ENCODE data around the gene UTF1. TPM values are rescaled to one million over a fixed set of nuclear protein-coding genes. Genes with fewer than 3 reads are reported as not detected.

UTF1 gene
- total RNA-seq, 1 donor from 2014 or later = not detected

GRCh38 chr10:133211141-133211830, 18.7 kb upstream of the UTF1 start:
- Mint-ChIP-seq H3K27ac (ENCODE audit: unreplicated experiment) (no peak overlapping the region), H3K27me3 (ENCODE audit: low read depth) (peaks cover 11% of the 10 kb centered on the region), H3K36me3 (ENCODE audit: low read depth) (no peaks in the 10 kb centered on the region), H3K4me3 (ENCODE audit: unreplicated experiment) (no peak overlapping the region), H3K4me1 (ENCODE audit: low read depth) (no peaks in the 10 kb centered on the region), H3K9me3 (ENCODE audit: low read depth) (no peaks in the 10 kb centered on the region)
- TF ChIP-seq, protein P1, sequence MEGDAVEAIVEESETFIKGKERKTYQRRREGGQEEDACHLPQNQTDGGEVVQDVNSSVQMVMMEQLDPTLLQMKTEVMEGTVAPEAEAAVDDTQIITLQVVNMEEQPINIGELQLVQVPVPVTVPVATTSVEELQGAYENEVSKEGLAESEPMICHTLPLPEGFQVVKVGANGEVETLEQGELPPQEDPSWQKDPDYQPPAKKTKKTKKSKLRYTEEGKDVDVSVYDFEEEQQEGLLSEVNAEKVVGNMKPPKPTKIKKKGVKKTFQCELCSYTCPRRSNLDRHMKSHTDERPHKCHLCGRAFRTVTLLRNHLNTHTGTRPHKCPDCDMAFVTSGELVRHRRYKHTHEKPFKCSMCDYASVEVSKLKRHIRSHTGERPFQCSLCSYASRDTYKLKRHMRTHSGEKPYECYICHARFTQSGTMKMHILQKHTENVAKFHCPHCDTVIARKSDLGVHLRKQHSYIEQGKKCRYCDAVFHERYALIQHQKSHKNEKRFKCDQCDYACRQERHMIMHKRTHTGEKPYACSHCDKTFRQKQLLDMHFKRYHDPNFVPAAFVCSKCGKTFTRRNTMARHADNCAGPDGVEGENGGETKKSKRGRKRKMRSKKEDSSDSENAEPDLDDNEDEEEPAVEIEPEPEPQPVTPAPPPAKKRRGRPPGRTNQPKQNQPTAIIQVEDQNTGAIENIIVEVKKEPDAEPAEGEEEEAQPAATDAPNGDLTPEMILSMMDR (IDR thresholded peaks at IDR 0.05) = no peak
- peak; percentile 84 for DNase-seq (ENCODE audit: low spot score)

GRCh38 chr10:133211959-133212852, 17.8 kb upstream of the UTF1 start:
- Mint-ChIP-seq H3K4me3 (ENCODE audit: unreplicated experiment) (no peak overlapping the region), H3K9me3 (ENCODE audit: low read depth) (no peaks in the 10 kb centered on the region), H3K27me3 (ENCODE audit: low read depth) (peaks cover 19% of the 10 kb centered on the region), H3K27ac (ENCODE audit: unreplicated experiment) (no peak overlapping the region), H3K4me1 (ENCODE audit: low read depth) (no peaks in the 10 kb centered on the region), H3K36me3 (ENCODE audit: low read depth) (no peaks in the 10 kb centered on the region)
- TF ChIP-seq, protein P1 (IDR thresholded peaks at IDR 0.05) = no peak
- peak; percentile 75 for DNase-seq (ENCODE audit: low spot score)

DNA sequence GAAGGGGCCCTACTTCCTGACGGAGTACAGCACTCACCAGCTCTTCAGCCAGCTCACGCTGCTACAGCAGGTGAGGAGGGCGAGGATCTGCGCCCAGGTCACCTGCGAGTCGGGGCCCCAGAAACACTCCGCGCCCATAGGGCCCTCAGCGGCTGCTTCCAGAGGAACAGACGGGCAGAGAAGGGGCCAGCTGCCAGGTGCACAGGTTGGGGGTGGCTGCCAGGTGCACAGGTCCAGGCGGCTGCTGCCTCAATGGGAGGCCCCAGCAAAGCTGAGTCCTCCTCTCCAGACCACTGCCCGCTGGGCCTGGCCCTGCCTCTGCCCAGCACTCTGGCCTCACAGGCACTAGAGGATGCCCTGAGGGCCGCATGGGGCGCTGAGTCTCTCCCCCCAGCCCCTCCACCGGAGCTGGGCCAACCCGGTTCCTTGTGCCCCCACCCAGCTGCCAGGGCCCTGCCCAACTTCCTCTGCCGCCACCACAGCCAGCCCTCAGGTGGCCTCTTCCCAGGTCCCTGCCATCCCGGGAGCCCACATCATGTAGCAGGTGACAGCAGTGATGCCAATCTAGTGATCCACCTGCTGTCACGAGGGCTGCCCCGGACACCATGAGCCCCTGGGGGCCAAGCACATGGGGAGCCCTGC, 17.0 kb upstream of the UTF1 start:
- Mint-ChIP-seq H3K9me3 (ENCODE audit: low read depth) (no peaks in the 10 kb centered on the region), H3K36me3 (ENCODE audit: low read depth) (no peaks in the 10 kb centered on the region), H3K27ac (ENCODE audit: unreplicated experiment) (no peak overlapping the region), H3K27me3 (ENCODE audit: low read depth) (peaks cover 19% of the 10 kb centered on the region), H3K4me3 (ENCODE audit: unreplicated experiment) (no peak overlapping the region), H3K4me1 (ENCODE audit: low read depth) (no peaks in the 10 kb centered on the region)
- peak; percentile 84 for DNase-seq (ENCODE audit: low spot score)
- TF ChIP-seq, protein P1 (IDR thresholded peaks at IDR 0.05) = no peak

- TF ChIP-seq, protein P1 (IDR thresholded peaks at IDR 0.05) = no peak
- H3K27ac Mint-ChIP-seq (ENCODE audit: unreplicated experiment) = no peak overlapping the region
- DNase-seq (ENCODE audit: low spot score) = peak; percentile 85
- peaks cover 22% of the 10 kb centered on the region for H3K27me3 Mint-ChIP-seq (ENCODE audit: low read depth)
- H3K4me3 Mint-ChIP-seq (ENCODE audit: unreplicated experiment) = no peak overlapping the region
- no peaks in the 10 kb centered on the region for H3K9me3 Mint-ChIP-seq (ENCODE audit: low read depth)
- no peaks in the 10 kb centered on the region for H3K36me3 Mint-ChIP-seq (ENCODE audit: low read depth)
- H3K4me1 Mint-ChIP-seq (ENCODE audit: low read depth) = no peaks in the 10 kb centered on the region
These were observed 16.2 kb upstream of the UTF1 start for GRCh38 chr10:133213641-133214467.

Measured in chondrocyte (in vitro differentiated cells).